Upper lobe of left lung (tissue), 4 donors: ENCODE data around the gene TRNT1.

Experiments
- POLR2A ChIP-seq, 4 donors: fragments of 450-650 bp; IDR thresholded peaks; one replicate each; pipeline ENCODE4 v1.5.1; 2016 to 2017; ENCODE audit warnings: antibody characterized with exemption in 4 of 4, mild to moderate bottlenecking in 2 of 4
- TF ChIP-seq, protein P1 (sequence below), 6 experiments: fragments of 450-650 bp in 4 of 6; fragments of 200-600 bp in 2 of 6; sonication (generic) in 2 of 6; IDR thresholded peaks; one replicate each; pipeline ENCODE4 v1.5.1; 2016 to 2019; ENCODE audit warnings: antibody characterized with exemption in 6 of 6

DNA sequence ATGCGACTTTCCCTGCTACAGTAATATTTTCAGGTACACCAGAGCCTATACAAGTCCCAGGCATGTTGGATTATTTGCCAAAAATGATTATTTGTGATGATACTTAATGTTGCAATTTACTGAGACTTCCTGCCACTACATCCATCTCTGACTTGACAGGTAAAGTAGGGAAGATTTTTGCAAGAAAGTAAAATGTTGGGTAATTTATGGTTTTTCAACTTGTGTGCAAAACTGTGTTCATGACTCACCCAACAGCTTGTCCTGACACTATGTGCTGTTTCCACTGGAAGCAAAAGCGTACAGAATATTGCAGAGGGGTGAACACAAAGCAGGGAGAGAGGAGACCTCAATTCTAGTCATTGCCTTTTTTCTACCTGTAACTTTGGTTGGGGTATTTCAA lies 58.1 kb downstream of the TRNT1 start:
- TF ChIP-seq, protein P1, sequence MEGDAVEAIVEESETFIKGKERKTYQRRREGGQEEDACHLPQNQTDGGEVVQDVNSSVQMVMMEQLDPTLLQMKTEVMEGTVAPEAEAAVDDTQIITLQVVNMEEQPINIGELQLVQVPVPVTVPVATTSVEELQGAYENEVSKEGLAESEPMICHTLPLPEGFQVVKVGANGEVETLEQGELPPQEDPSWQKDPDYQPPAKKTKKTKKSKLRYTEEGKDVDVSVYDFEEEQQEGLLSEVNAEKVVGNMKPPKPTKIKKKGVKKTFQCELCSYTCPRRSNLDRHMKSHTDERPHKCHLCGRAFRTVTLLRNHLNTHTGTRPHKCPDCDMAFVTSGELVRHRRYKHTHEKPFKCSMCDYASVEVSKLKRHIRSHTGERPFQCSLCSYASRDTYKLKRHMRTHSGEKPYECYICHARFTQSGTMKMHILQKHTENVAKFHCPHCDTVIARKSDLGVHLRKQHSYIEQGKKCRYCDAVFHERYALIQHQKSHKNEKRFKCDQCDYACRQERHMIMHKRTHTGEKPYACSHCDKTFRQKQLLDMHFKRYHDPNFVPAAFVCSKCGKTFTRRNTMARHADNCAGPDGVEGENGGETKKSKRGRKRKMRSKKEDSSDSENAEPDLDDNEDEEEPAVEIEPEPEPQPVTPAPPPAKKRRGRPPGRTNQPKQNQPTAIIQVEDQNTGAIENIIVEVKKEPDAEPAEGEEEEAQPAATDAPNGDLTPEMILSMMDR (IDR thresholded peaks at IDR 0.05), result no peak
- TF ChIP-seq POLR2A (IDR thresholded peaks at IDR 0.05), result no peak
